Measurements from ENCODE around the gene PLEKHJ1.

Gene PLEKHJ1

DNA sequence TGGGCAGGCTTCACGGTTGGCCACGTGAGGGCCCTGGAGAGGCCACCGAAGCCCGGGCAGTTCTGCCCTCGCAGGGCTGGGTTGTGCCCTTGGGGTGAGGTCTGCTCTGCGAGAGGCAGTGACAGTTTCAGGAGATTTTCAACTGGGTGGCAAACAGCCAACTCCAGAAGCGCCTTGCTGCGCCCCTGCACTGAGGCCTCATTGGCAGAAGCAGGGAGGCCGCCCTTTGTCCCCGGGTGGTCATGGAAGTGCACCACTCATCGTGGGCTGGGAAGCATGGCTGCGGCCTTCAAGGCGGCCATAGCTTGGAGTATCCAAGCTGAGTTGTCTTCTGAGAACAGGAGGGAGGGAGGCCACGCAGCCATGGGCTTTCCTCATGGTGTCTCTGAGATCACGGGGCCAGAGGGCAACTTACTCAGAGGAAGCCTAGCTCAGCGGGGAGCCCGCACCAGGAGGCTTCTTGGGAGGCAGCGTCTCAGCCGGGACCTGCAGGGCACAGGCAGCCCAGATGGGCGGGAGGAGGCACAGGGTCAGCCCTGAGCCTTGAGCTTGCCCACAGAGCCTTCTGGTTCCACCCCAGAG lies 14.8 kb downstream of the PLEKHJ1 start:
- no peak overlapping the region for H3K9ac ChIP-seq (ENCODE audit: low read depth in 1 of 2, low read length in 2 of 2)
- peaks cover 45 to 53% of the 10 kb centered on the region in 2 donors for H3K36me3 ChIP-seq (ENCODE audit: control insufficient read depth in 2 of 2, insufficient read depth in 2 of 2, low read length in 2 of 2)

DNA sequence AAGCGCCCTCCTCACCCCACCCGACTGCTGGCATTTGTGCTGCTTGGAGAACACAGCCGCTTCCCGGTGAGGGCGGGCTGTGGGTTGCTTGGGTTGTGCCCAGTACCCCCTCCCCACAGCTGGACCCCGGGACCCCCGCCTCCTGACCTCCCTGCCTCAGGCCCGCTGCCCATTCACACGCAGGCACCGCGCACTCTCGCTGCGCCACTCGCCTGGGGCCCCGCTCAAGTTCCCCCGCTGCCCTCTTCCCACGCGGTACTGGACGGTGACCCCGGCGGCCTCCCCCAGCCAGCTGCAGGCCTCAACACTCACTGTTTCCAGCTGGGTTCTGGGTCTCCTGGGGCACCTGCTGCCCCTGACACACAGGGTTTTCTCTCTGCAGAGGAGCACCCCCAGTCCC lies 16.4 kb downstream of the PLEKHJ1 start:
- Histone ChIP-seq H3K4me1 (ENCODE audit: control insufficient read depth in 2 of 2, insufficient read depth in 2 of 2, low read length in 2 of 2) (no peaks in the 10 kb centered on the region), H3K9ac (ENCODE audit: low read depth in 1 of 2, low read length in 2 of 2) (no peak overlapping the region), H3K9me3 (ENCODE audit: control insufficient read depth in 2 of 2, low read length in 2 of 2) (no peaks in the 10 kb centered on the region), H3K27me3 (ENCODE audit: control insufficient read depth in 2 of 2, insufficient read depth in 2 of 2, low read length in 2 of 2) (no peaks in the 10 kb centered on the region), H3K27ac (ENCODE audit: low read depth in 2 of 2, low read length in 2 of 2) (no peak overlapping the region), H3K36me3 (ENCODE audit: control insufficient read depth in 2 of 2, insufficient read depth in 2 of 2, low read length in 2 of 2) (peaks cover 43 to 55% of the 10 kb centered on the region in 2 donors), H3K4me3 (ENCODE audit: low read length in 2 of 2) (no peak overlapping the region)

More for the DNA sequence above, 14.8 kb downstream of the PLEKHJ1 start:
- Histone ChIP-seq H3K27ac (ENCODE audit: low read depth in 2 of 2, low read length in 2 of 2) (no peak overlapping the region), H3K4me3 (ENCODE audit: low read length in 2 of 2) (no peak overlapping the region), H3K9me3 (ENCODE audit: control insufficient read depth in 2 of 2, low read length in 2 of 2) (no peaks in the 10 kb centered on the region), H3K27me3 (ENCODE audit: control insufficient read depth in 2 of 2, insufficient read depth in 2 of 2, low read length in 2 of 2) (no peaks in the 10 kb centered on the region), H3K4me1 (ENCODE audit: control insufficient read depth in 2 of 2, insufficient read depth in 2 of 2, low read length in 2 of 2) (no peaks in the 10 kb centered on the region)

DNA sequence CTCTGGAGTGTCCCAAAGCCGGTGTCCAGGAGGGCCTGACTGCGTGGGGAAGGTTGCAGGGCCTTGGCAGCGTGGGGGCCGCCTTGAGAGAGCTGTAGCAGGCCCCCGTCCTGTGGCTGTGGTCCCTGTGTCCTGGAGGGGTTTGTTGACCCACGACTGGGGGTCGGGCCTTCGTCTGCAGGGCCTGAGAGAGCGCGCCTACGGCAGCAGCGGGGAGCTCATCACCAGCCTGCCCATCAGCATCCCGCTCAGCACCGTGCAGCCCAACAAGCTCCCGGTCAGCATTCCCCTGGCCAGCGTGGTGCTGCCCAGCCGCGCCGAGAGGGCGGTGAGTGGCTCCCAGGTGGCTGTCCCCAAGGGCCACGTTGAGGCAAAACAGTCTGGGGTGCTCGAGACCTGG lies 18.5 kb downstream of the PLEKHJ1 start:
- Histone ChIP-seq H3K9me3 (ENCODE audit: control insufficient read depth in 2 of 2, low read length in 2 of 2) (no peaks in the 10 kb centered on the region), H3K4me1 (ENCODE audit: control insufficient read depth in 2 of 2, insufficient read depth in 2 of 2, low read length in 2 of 2) (peaks cover 15 to 18% of the 10 kb centered on the region in 2 donors), H3K27me3 (ENCODE audit: control insufficient read depth in 2 of 2, insufficient read depth in 2 of 2, low read length in 2 of 2) (no peaks in the 10 kb centered on the region), H3K36me3 (ENCODE audit: control insufficient read depth in 2 of 2, insufficient read depth in 2 of 2, low read length in 2 of 2) (peaks cover 48 to 65% of the 10 kb centered on the region in 2 donors), H3K27ac (ENCODE audit: low read depth in 2 of 2, low read length in 2 of 2) (no peak overlapping the region), H3K4me3 (ENCODE audit: low read length in 2 of 2) (no peak overlapping the region), H3K9ac (ENCODE audit: low read depth in 1 of 2, low read length in 2 of 2) (no peak overlapping the region)

DNA sequence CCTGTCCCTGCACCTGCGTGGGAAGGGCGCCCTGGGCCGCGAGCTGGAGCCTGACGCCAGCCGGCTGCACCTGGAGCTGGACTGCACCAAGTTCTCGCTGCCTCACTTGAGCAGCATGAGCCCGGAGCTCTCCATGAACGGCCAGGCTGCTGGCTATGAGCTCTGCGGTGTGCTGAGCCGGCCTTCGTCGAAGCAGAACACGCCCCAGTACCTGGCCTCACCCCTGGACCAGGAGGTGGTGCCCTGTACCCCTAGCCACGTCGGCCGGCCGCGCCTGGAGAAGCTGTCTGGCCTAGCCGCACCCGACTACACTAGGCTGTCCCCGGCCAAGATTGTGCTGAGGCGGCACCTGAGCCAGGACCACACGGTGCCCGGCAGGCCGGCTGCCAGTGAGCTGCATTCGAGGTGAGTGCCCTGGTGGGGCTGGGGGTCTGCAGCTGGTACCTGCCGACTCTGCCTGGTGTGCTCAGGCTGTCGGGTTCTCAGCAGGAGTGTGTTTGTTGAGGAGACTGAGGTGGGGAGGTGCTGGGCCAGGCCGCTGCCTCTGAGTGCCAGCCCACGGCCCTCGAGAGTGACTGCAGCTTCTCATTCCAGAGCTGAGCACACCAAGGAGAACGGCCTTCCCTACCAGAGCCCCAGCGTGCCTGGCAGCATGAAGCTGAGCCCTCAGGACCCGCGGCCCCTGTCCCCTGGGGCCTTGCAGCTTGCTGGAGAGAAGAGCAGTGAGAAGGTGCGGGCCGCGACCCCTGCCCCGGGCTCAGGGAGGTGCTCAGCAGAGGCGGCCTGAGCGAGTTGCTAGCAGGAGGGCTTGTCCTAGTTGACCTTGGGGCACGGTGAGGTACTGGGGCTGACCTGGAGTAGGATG lies 19.5 kb downstream of the PLEKHJ1 start:
- Histone ChIP-seq H3K27me3 (ENCODE audit: control insufficient read depth in 2 of 2, insufficient read depth in 2 of 2, low read length in 2 of 2) (no peaks in the 10 kb centered on the region), H3K4me3 (ENCODE audit: low read length in 2 of 2) (no peak overlapping the region), H3K36me3 (ENCODE audit: control insufficient read depth in 2 of 2, insufficient read depth in 2 of 2, low read length in 2 of 2) (peaks cover 50 to 68% of the 10 kb centered on the region in 2 donors), H3K9me3 (ENCODE audit: control insufficient read depth in 2 of 2, low read length in 2 of 2) (no peaks in the 10 kb centered on the region), H3K9ac (ENCODE audit: low read depth in 1 of 2, low read length in 2 of 2) (no peak overlapping the region), H3K27ac (ENCODE audit: low read depth in 2 of 2, low read length in 2 of 2) (no peak overlapping the region), H3K4me1 (ENCODE audit: control insufficient read depth in 2 of 2, insufficient read depth in 2 of 2, low read length in 2 of 2) (peaks cover 18 to 27% of the 10 kb centered on the region in 2 donors)

DNA sequence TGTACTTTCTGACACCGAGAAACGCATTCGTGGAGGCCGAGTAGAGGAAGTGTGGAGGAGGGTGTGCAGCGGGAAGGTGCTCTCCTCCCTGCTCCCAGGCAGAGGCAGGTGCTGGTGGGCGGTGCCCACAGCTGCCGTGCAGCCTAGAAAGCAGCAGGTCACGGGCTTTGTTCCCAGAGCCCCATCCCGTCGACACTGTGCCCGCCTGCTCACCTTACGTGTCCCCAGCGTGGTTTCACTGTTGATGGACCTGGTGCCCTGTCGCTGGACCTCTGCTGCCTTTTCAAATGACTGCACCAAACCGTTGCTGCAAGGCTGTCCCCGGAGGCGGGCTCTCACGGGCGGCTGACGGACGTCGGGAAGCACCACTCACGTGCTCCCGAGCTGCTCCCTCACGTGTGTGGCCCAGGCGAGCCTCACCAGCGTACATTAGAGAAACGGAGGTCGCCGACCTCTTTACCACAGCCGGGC lies 20.8 kb downstream of the PLEKHJ1 start:
- peaks cover 19 to 30% of the 10 kb centered on the region in 2 donors for H3K4me1 ChIP-seq (ENCODE audit: control insufficient read depth in 2 of 2, insufficient read depth in 2 of 2, low read length in 2 of 2)
- no peak overlapping the region for H3K4me3 ChIP-seq (ENCODE audit: low read length in 2 of 2)
- peaks cover 57 to 73% of the 10 kb centered on the region in 2 donors for H3K36me3 ChIP-seq (ENCODE audit: control insufficient read depth in 2 of 2, insufficient read depth in 2 of 2, low read length in 2 of 2)
- H3K9ac ChIP-seq (ENCODE audit: low read depth in 1 of 2, low read length in 2 of 2) = no peak overlapping the region
- H3K27me3 ChIP-seq (ENCODE audit: control insufficient read depth in 2 of 2, insufficient read depth in 2 of 2, low read length in 2 of 2) = no peaks in the 10 kb centered on the region
- H3K27ac ChIP-seq (ENCODE audit: low read depth in 2 of 2, low read length in 2 of 2) = no peak overlapping the region
- H3K9me3 ChIP-seq (ENCODE audit: control insufficient read depth in 2 of 2, low read length in 2 of 2) = no peaks in the 10 kb centered on the region

DNA sequence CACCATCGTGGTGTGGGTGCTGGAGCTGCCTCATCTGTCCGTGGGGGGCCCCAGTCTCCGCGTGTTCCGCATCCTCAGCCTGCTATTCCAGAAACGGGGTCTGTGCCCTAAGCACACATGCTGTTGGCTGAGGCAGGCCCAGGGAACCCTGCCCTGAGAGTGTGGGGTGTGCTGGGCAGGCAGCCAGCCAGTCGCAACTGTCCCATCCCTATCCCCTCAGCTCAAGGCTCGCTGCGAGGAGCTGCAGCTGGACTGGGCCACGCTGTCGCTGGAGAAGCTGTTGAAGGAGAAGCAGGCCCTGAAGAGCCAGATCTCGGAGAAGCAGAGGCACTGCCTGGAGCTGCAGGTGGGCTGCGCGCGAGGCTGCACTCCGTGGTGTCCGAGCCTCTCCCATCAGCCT lies 21.9 kb downstream of the PLEKHJ1 start:
- H3K36me3 ChIP-seq (ENCODE audit: control insufficient read depth in 2 of 2, insufficient read depth in 2 of 2, low read length in 2 of 2) = peaks cover 57 to 65% of the 10 kb centered on the region in 2 donors

DNA sequence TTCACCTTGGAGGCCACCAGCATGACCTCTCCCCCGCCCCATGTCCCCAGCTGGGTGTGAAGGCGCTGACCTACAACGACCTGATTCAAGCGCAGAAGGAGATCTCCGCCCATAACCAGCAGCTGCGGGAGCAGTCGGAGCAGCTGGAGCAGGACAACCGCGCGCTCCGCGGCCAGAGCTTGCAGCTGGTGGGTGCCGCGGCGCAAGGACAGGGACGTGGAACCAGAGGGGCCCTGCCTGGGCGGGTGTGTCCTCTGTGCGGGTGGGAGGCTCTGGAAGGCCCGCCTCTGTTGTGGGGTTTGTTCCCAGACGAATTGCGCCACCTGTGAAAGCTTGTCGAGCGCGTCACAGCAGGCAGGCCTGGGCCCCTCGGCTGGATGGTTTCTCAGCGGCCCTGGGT lies 22.3 kb downstream of the PLEKHJ1 start:
- Histone ChIP-seq H3K36me3 (ENCODE audit: control insufficient read depth in 2 of 2, insufficient read depth in 2 of 2, low read length in 2 of 2) (peaks cover 57 to 63% of the 10 kb centered on the region in 2 donors), H3K27ac (ENCODE audit: low read depth in 2 of 2, low read length in 2 of 2) (peak overlapping the region; percentile 88 to 91), H3K4me3 (ENCODE audit: low read length in 2 of 2) (peak overlapping the region in 1 of 2 donors; percentile 11), H3K27me3 (ENCODE audit: control insufficient read depth in 2 of 2, insufficient read depth in 2 of 2, low read length in 2 of 2) (no peaks in the 10 kb centered on the region), H3K9ac (ENCODE audit: low read depth in 1 of 2, low read length in 2 of 2) (peak overlapping the region in 1 of 2 donors; percentile 49), H3K9me3 (ENCODE audit: control insufficient read depth in 2 of 2, low read length in 2 of 2) (no peaks in the 10 kb centered on the region), H3K4me1 (ENCODE audit: control insufficient read depth in 2 of 2, insufficient read depth in 2 of 2, low read length in 2 of 2) (peaks cover 19 to 30% of the 10 kb centered on the region in 2 donors)

More for the DNA sequence above, 21.9 kb downstream of the PLEKHJ1 start:
- Histone ChIP-seq H3K9ac (ENCODE audit: low read depth in 1 of 2, low read length in 2 of 2) (peak overlapping the region in 1 of 2 donors; percentile 49), H3K4me1 (ENCODE audit: control insufficient read depth in 2 of 2, insufficient read depth in 2 of 2, low read length in 2 of 2) (peaks cover 19 to 30% of the 10 kb centered on the region in 2 donors), H3K27ac (ENCODE audit: low read depth in 2 of 2, low read length in 2 of 2) (peak overlapping the region; percentile 88 to 91), H3K9me3 (ENCODE audit: control insufficient read depth in 2 of 2, low read length in 2 of 2) (no peaks in the 10 kb centered on the region), H3K4me3 (ENCODE audit: low read length in 2 of 2) (no peak overlapping the region), H3K27me3 (ENCODE audit: control insufficient read depth in 2 of 2, insufficient read depth in 2 of 2, low read length in 2 of 2) (no peaks in the 10 kb centered on the region)

DNA sequence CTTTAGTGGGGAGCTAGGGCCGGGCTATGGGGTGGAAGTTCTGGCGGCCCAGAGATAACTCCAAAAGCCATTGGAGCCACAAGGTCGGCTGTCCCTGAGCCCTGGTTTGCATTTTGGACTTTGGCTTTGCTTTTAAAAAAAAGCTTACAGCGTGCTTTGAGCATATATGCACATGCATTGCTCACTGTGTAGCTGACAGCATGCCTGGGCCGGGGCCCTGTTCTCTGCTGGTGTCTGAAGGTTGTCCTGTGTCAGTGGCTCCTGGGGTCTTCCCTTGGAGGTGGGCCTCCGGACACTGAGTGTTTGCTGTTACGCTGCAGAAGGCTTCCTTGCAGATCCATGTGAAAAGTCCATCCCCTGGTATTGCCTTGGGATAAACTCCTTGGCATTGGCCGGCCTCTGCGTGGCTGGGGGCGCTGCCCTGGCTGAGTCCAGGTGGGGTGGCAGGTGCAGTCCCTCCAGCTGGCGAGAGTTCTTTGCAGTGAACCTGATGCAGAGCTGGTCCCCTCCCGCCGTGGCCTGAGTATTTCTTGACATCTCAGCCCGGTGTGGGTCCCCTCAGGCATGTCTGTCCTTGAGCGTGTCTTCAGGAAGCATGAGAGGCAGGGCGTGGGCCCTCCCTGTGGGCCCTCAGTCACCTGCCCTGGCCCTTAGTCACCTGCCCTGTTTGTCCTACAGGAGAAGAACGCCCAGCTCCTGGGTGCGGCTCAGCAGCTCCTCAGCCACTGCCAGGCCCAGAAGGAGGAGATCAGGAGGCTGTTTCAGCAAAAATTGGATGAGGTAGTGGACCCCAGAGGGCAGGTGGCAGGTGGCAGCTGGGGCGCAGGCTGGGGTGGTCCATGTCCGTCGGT lies 23.0 kb downstream of the PLEKHJ1 start:
- Histone ChIP-seq H3K4me3 (ENCODE audit: low read length in 2 of 2) (peak overlapping the region in 1 of 2 donors; percentile 11), H3K9me3 (ENCODE audit: control insufficient read depth in 2 of 2, low read length in 2 of 2) (no peaks in the 10 kb centered on the region), H3K9ac (ENCODE audit: low read depth in 1 of 2, low read length in 2 of 2) (peak overlapping the region; percentile 47 to 49), H3K36me3 (ENCODE audit: control insufficient read depth in 2 of 2, insufficient read depth in 2 of 2, low read length in 2 of 2) (peaks cover 57 to 63% of the 10 kb centered on the region in 2 donors), H3K27ac (ENCODE audit: low read depth in 2 of 2, low read length in 2 of 2) (peak overlapping the region; percentile 88 to 91), H3K27me3 (ENCODE audit: control insufficient read depth in 2 of 2, insufficient read depth in 2 of 2, low read length in 2 of 2) (no peaks in the 10 kb centered on the region), H3K4me1 (ENCODE audit: control insufficient read depth in 2 of 2, insufficient read depth in 2 of 2, low read length in 2 of 2) (peaks cover 19 to 33% of the 10 kb centered on the region in 2 donors)

DNA sequence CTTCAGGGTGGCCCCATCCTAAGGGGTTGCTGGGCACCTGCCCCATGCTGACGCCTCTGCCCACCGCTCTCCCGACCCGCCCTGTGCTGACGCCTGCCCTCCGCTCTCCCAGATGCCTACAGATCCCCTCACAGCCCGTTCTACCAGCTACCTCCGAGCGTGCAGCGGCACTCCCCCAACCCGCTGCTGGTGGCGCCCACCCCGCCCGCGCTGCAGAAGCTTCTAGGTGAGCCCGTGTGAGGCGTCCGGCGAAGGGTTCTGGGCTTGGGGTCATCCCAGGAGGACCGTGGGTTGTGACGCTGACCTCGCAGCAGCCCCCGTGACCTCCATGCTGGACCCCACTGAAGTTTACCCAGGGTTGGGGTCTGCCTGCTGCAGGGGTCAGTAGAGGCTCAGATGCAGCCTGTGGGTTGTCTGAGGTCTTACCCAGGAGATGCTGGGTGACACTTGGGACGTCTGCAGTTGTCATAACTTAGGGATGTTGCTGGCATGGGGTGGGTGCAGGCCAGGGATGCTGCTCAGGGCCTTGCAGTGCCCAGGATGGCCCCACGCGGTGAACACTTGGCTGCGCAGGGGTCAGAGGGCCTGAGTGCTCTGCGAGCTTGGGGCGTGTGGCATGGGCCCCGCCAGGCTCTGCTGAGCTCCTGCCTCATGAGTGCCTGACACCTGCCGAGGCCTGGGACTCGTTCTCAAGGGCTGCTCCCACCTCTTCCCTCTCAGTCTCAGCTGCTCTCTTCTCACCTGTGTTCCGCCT lies 25.0 kb downstream of the PLEKHJ1 start:
- Histone ChIP-seq H3K36me3 (ENCODE audit: control insufficient read depth in 2 of 2, insufficient read depth in 2 of 2, low read length in 2 of 2) (peaks cover 51 to 58% of the 10 kb centered on the region in 2 donors), H3K27me3 (ENCODE audit: control insufficient read depth in 2 of 2, insufficient read depth in 2 of 2, low read length in 2 of 2) (no peaks in the 10 kb centered on the region), H3K9me3 (ENCODE audit: control insufficient read depth in 2 of 2, low read length in 2 of 2) (no peaks in the 10 kb centered on the region), H3K27ac (ENCODE audit: low read depth in 2 of 2, low read length in 2 of 2) (peak overlapping the region in 1 of 2 donors; percentile 88), H3K4me1 (ENCODE audit: control insufficient read depth in 2 of 2, insufficient read depth in 2 of 2, low read length in 2 of 2) (peaks cover 19 to 36% of the 10 kb centered on the region in 2 donors), H3K9ac (ENCODE audit: low read depth in 1 of 2, low read length in 2 of 2) (no peak overlapping the region), H3K4me3 (ENCODE audit: low read length in 2 of 2) (no peak overlapping the region)

Data from mucosa of rectum (tissue), 2 donors.